HUDEP-2 (cell line): ENCODE results near the gene FBN3.
A peak's percentile ranks its signal among the peaks of the same experiment; 100 is the strongest.
"Not testable (repeated sequence)": the region's sequence is repeated elsewhere in the genome, so short reads cannot be mapped to it uniquely, and the experiment has no call there.

Source experiments
- DNase-seq, 76 experiments: peaks; one replicate each; lab custom pipeline; 2025; ENCODE audit not compliant: unreplicated experiment in 76 of 76; lab: John Stamatoyannopoulos, UW

FBN3 gene

GRCh38 chr19:8120636-8121480, 28.5 kb downstream of the FBN3 start:
- DNase-seq, result no peak

- no peak for DNase-seq
Measured at GRCh38 chr19:8117991-8118390, 31.4 kb downstream of the FBN3 start.

GRCh38 chr19:8116437-8117293, 32.7 kb downstream of the FBN3 start:
- peak in 4 of 76 experiments; percentile 9 to 14 (median 10) for DNase-seq

- no peak for DNase-seq
Measured at GRCh38 chr19:8115805-8116396, 33.5 kb downstream of the FBN3 start.

- DNase-seq, result no peak
Measured at GRCh38 chr19:8113017-8113416, 36.4 kb downstream of the FBN3 start.

GRCh38 chr19:8111376-8111775, 38.0 kb downstream of the FBN3 start:
- no peak for DNase-seq

- no peak for DNase-seq
Measured at GRCh38 chr19:8110931-8111330, 38.5 kb downstream of the FBN3 start.

GRCh38 chr19:8109890-8110662, 39.3 kb downstream of the FBN3 start:
- no peak for DNase-seq

GRCh38 chr19:8109455-8109854, 39.9 kb downstream of the FBN3 start:
- no peak for DNase-seq

GRCh38 chr19:8108560-8109445, 40.6 kb downstream of the FBN3 start:
- DNase-seq, result no peak

- no peak for DNase-seq
Measured at GRCh38 chr19:8107301-8107903, 42.0 kb downstream of the FBN3 start.

- DNase-seq, result no peak
Measured at GRCh38 chr19:8105471-8105870, 43.9 kb downstream of the FBN3 start.

GRCh38 chr19:8101910-8102309, 47.5 kb downstream of the FBN3 start:
- not testable (repeated sequence) for DNase-seq

- no peak for DNase-seq
Measured at GRCh38 chr19:8101311-8101710, 48.1 kb downstream of the FBN3 start.

- DNase-seq, result no peak
Measured at GRCh38 chr19:8097681-8098567, 51.5 kb downstream of the FBN3 start.

- DNase-seq, result no peak
Measured at GRCh38 chr19:8097198-8097597, 52.2 kb downstream of the FBN3 start.

- peak in 15 of 76 experiments; percentile 4 to 53 (median 20) for DNase-seq
Measured at GRCh38 chr19:8096071-8096470, 53.3 kb downstream of the FBN3 start.

GRCh38 chr19:8095354-8095886, 54.0 kb downstream of the FBN3 start:
- no peak for DNase-seq
